Jurkat, Clone E6-1 (cell line): ENCODE measurements around the gene ERN1.
A peak's percentile ranks its signal among the peaks of the same experiment; 100 is the strongest.

Experiments
- DNase-seq: peaks from one replicate; pipeline ENCODE4 v3.0.0-alpha.2; 2011; ENCODE audit warnings: low read depth, low spot score
- H3K4me3 ChIP-seq: 2 replicates; pipeline ENCODE4 v1.5.1; 2011; ENCODE audit warnings: mild to moderate bottlenecking, low read length, control low read depth, moderate library complexity

Gene ERN1

DNA sequence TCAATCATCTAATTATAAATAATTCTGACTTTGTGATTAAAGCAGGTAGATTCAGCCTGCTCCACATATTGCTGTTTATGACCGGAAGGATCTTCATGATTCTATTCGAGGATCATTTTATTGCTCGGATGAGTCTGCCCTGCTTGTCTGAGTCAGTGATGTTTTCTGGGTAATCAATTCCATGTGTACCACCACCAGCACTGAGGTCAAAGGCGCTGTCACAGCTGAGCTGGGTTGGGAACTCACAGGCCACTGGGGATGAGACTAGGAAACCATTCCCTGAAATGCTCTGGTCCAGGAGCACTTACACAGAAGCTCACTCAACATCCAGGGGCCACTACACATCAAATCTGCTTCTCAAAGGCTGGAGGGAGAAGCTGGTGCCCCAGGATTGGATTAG lies 30.4 kb upstream of the ERN1 start:
- no peak overlapping the region for H3K4me3 ChIP-seq
- no peak for DNase-seq

DNA sequence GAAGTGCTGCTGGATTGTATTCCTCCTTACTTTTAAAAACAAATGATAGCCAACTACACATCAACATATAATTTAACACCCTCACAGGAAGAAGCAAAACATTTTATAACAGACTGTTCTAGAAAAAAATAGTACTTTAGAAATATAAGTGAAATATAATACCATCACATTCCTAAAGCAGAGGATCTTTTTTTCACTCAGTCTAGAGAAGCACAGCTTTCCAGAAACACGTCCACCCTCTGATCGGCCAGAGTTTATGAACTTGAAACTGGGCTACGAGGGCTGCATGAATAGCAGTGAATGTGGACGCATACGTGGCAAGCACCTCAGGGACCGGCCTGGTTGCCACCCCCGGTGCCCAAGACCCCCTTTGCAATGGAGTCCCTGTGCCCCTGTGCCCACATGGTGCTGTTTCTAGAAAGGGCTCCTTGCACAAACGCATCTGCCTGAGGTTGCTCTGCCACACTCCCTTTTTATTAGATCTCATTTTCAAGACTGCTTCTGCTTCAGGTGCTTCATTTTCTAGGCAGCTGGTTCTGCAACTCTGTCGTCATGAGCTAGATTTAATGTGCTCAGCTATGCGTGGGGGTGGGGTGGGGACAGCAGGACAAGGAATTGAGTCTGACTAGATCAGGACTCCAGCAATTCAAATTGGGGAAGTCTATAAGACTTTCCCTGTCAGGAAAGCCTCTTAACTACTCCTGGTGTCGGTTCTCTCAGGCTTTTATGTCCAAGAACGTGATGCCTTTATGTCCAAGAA lies 29.1 kb upstream of the ERN1 start:
- no peak overlapping the region for H3K4me3 ChIP-seq
- no peak for DNase-seq

DNA sequence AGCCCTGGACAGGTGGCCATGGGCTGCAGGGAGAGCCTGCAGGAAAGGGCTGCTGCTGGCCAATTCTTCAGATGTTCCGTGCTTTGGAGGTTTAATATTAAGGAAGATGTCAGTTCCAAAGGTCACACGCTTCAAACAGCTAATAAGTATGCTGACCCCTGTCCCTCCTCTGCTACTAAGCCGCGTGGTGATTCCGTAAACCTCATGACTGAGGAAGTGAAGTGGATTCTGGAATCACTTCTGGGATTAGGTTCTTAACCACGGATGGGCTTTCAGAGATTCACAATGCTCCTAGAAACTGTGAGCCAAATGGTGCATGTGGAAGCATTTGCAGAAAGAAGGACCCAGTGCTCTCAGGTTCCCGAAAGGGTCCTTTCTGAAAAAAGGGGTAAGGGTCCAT lies 28.5 kb upstream of the ERN1 start:
- DNase-seq = no peak
- H3K4me3 ChIP-seq = no peak overlapping the region

DNA sequence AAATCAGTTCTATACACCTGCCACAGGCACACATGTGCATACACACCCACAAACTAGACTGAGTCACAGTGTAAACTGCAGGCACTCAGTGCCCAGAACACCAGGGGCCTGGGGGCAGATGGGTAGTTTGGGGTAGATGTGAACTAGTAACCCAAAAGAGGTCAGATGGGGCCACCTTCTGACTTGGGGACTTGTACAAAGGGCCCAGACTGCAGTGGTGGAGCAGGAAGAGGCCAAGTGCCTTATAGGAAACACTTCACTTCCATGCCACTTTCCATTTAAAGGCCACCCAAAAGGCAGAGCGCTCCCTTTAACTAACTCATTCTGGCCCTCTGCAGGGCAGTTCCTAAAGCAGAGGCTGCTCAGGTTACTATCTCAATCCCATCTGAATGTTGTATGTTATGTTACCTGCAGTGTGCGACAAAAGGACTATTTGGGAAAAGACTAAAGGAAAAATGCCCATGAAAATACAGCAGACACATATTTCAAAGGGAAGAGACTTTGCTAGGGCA lies 27.8 kb upstream of the ERN1 start:
- no peak overlapping the region for H3K4me3 ChIP-seq
- no peak for DNase-seq

DNA sequence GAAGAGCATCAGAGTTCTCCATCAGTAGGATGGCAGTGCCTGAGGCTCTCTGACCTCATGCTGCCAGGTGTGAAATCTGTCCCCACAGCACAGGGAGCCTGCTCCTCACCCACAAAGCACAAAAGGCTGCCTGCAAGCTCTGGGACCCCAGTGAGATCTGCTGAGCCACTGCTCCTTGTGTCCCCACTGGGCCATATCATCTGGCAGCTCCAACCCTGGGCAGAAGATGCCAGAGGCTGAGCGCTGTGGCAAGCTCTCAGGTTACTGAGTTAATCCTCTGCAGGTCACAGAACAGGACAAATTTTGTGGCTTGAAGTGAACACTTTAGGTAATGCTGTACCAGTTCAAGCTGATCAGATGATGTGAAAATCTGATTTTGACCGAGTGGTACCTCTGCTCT lies 26.7 kb upstream of the ERN1 start:
- H3K4me3 ChIP-seq = no peak overlapping the region
- no peak for DNase-seq

DNA sequence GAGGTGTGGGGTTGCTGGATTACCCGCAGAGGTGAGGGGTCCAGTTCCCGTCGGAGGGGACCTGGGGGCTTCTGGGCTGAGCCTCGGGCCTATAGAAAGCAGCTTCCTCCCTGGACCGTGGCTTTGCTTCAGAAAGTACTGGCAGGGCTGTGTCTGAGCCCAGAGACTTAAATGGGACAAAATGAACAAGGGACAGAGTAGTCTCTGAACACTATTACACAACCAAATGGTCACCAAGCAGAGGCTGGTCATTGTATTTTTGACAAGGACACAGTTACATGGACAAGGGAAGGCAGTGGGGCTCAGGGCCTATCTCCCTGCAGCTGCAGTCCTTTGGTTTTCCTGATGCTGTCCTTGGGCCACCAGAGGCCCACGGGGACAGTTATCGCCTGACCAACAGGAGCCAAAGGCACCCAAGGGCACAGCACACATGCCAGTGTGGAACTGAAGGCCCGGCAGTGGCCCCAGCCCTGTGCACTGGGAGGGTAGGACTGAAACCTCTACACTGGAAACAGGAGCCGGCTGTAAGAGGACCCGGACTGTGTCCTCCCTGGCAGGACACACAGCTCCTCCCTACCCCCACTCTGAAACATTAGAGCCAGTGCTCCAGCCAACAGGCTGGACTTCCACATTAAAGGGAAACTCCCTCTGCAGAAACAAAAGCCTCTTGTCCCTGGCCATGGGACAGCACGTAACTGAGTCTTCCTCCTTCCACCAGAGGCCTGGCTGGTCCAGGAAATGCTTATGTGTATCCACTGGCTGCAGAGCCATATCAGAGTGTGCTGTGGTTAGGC lies 26.0 kb upstream of the ERN1 start:
- H3K4me3 ChIP-seq = no peak overlapping the region
- no peak for DNase-seq

DNA sequence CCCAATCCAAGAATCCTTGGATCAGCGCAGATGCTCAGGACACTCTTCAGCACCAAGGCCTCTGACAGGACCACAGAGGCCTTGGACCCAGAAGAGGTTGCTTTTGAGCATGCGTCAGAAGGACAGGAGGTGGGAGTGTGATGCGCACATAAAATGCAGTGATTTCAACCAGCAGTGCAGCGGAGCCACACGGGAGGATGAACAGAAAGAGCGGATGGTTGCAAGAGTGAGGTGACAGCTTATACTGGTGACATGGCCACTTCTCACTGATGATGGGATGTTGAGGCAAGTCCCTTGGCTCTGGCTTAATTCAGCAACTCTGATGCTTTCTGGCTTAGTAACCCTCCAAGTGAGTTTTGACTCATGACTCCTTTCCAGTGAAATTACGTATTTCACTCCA lies 25.2 kb upstream of the ERN1 start:
- no peak overlapping the region for H3K4me3 ChIP-seq
- no peak for DNase-seq

DNA sequence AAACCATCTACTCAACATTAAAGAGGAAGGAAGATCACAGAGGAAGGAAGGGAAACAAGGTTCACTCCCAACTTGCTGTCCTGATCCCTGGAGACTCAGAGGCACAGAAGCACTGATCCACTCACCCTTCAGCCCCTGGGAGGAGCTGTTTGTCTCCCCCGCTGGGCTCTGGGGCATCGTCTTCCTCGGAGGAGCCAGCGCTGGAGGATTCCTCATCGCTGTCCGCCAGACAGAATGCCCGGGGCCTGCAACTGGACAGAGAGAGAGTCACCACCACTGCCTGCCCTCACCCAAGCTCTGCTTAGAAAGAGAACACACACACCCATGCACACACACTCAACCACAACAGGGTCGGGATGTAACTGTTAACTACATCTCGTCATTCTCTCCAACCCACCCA lies 24.8 kb upstream of the ERN1 start:
- DNase-seq = no peak
- no peak overlapping the region for H3K4me3 ChIP-seq

DNA sequence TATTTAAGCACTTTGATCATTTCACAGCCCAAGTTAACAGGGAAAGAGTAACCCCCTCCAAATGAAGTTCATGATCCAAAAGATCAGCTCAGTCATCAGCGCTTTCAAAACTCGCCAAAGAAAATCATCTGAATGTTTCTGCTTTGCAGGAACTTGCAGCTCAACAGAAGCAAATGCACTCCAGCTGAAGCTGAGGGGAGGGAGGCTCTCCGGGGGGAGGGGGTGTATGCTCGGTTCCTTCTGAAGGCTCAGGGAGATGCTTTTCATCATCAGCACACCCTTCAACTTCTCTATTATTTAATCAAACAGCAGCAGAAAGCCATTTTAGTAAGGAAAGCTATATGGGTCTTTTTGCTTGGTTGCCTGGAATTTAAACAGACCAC lies 24.4 kb upstream of the ERN1 start:
- no peak for DNase-seq
- H3K4me3 ChIP-seq = no peak overlapping the region

DNA sequence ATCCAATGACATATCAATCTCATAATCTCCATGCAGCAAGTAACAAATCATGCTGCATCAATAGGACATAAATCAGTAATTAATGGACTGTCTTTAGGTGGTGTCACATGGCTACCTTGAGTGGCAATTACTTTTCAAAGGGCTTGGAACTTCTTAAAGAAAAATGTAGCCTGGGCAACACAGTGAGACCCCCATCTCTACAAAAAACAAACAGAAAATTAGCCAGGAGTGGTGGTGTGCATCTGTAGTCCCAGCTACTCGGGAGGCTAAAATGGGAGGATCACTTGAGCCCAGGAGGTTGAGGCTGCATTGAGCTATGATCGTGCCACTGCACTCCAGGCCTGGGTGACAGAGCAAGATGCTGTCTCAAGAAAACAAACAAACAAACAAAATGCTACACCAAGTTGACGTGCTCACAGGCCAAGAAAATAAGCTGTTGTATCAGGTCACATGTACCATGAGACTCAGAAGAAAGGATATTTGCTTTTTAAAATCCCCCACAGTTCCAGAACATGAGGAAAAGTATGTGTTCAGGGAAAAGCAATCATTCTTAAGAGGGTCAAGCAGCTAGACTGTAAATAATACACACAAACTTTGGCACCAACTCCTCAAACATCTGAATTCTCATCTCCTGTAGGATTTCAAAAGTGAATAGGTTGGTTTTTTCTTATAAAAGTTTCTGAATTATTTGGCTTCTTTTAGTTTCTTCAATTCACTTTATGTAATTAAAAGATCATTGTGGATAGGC lies 23.8 kb upstream of the ERN1 start:
- no peak overlapping the region for H3K4me3 ChIP-seq
- DNase-seq = no peak

DNA sequence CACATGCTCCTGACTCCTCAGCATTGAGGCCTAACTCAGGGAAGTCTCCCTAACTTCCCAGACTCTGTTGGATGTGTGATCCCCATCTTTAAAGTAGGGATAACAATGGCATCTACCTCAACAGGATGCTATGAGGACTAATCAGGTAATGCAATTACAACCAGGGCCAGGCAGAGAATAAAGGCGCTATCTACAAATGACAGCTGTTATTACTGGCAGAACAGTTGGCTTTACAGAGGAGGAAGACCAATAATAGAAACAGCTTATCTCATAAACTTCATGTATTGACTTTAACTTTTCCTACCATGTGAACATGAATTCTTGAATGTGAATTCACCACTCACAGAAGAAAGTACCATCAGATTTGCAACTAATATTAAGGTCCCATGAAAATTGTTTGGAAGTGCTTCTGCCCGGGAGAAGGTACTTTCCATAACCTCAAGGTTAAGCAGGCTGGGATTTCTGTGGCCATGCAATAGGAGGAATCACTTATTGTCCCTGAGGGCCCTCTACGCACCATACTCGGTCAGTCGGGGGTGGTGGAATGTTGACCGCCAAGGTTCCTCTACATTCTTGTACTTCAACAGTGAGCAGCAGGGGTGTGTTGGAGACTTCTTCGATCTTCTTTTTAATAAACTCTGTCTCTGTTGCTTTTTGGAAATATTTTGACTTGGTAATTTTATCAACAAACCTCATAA lies 22.6 kb upstream of the ERN1 start:
- no peak for DNase-seq
- no peak overlapping the region for H3K4me3 ChIP-seq

DNA sequence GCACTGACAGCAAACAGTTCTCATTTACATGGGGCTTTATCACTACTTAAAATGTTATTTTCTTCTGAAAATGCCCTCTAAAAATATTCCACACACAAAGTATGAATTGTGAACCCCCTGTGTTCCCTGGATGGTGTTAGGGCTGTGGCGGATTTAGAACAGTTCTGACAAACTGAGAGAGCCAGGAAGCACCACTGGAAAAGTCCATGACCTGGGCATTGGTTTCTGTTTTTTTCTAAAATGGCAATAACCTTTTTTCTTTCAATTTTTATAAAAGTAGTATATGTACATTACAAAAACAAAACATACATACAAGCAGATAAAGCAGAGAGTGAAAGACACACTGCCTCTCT lies 21.0 kb upstream of the ERN1 start:
- DNase-seq = no peak
- H3K4me3 ChIP-seq = no peak overlapping the region

DNA sequence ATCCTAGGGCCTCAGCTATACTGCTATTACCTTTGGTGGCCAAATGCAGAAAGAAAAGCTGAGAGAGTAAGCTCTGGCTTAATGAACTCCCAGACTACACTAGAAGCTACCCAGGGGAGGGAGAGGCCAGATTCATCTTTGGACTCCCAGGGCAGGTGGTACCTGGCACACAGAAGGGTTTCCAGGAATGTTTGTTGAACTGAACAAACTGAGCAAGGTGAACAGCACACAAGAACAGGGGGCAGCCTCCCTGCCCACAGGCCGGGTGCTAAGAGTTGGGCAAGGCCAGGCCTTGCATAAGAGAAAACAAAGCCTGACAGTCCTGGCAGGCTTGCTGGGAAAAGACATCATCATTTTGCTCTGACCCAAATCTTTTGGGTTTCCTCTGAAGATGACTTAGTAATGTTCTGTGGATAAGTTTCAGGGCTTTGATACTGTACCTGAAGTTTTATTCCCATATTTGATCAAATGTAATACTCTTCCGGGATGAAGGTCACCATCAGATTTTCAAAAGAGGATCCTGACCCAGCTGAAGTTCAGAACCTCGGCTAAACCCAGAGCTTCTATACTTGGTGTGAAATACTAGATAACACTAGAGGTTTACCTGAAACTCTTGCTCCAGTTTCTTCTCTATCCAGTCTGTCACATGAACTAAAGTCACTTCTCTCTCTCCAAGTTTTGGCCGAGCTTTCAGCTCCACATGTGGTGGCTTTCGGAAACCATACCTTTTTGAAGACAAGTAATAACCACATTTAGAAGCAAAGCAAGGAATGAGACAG lies 20.5 kb upstream of the ERN1 start:
- DNase-seq = no peak
- no peak overlapping the region for H3K4me3 ChIP-seq

DNA sequence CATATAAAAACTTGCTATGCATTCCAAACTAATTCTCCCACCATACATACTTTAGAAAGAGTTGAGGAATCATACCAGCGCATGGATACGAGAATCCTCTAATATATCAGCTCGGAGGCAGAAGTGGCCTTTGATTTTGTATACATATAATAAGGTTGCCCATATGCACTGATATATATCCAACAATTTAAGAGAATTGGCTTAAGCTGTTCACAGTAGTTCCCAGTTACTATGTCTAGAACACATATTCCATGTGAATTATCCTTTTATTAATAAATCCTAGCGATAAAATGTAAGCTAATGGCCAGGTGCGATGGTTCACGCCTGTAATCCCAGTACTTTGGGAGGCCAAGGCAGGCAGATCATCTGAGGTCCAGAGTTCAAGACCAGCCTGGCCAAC lies 19.3 kb upstream of the ERN1 start:
- no peak overlapping the region for H3K4me3 ChIP-seq
- no peak for DNase-seq

DNA sequence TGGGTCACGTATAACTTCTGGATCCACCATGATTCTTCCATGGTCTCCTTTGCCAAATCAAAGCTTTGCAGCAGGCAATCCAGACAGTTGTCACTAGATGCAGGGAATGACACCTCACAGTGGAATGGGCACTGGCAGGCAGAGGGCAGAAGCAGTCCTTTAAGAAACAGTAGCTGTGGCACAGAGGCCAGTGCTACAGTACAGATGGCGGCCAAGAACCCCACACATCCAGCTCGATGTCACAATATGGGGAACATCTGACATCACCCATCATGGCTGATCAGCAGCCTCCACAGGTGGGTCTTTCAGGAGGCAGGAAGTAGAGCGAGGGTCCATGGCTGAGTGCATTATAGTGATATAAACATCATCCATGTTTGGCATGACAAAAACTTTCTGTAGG lies 18.8 kb upstream of the ERN1 start:
- DNase-seq = no peak
- H3K4me3 ChIP-seq = no peak overlapping the region

DNA sequence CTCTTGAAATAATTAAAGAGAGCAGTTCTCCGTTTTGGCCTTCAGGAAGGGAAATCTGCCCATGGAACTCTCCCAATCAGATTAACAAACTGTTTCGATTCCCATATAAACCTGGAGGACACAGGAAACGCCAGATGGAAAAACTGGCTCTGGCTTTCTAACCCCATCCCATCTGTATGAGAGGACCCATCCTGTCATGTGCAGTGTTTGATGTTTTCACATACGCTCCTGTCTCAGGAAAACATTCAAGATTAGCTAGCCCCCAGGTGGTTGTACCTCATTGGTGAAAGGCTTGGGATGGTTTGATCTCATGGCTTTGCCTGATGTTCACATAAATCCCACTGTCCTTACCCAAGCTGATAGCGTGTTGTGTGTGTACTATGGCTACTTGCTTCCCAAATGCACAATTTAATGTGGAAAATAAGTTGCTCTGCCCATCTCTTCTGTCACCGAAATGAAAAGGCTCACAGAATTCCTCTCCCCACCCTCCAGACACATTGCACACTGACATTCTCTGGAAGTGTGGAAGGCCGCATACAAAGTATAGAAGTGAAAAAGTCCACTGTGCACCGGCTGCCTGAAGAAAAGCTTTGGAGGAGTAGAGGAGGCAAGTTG lies 18.2 kb upstream of the ERN1 start:
- DNase-seq = peak; percentile 23

DNA sequence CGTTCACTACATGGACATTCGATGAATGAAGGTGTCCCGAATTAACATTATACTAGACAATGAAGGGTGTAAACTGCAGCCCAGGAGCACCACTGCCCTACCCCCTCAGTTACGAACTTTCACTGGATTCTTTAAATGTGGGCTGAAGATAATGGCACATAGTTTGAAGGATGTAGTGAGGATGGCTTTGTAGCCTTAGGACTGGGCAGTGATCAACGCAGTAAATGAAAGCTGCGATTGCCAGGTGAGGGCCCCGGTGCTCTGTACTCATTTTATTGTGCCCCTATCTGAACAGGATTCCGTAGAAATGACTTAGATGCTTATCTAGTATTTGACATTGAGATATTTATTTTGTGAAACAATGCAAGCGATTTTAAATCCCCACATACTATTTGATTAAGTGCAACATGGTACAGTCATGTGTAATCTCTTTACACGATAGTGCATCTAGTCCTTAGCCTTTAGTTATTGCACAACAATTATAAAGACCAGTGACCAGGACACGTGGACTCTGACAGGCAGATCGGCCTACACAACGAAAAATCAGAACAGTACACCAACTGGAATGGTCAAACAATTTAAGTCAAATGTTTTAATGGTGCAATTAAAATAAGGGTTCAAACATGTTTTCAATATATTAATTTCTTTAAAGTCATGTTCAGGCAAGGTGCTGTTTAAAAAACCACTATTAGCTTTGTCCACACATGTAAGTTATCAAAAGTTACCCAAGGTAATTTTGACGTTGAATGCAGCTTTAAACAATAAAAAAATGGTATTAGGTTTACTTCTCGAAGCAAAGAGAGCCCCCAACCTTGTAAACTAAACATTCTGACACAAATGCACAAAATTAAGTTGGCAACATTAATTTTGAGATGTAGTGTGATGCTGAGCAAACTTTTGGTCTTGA lies 17.4 kb upstream of the ERN1 start:
- H3K4me3 ChIP-seq = peak overlapping the region; percentile 90
- DNase-seq = no peak

More for the DNA sequence above, 18.2 kb upstream of the ERN1 start:
- no peak overlapping the region for H3K4me3 ChIP-seq
